CD14-positive monocyte (primary cell): ENCODE data around the gene UST. TPM values are rescaled to one million over a fixed set of nuclear protein-coding genes. Genes with fewer than 3 reads are reported as not detected.
"Not testable (repeated sequence)": the region's sequence is repeated elsewhere in the genome, so short reads cannot be mapped to it uniquely, and the experiment has no call there.

ENCODE experiments used
- DNase-seq, 3 donors: peaks; one replicate each; pipeline ENCODE4 v3.0.0-alpha.2; 2011 to 2022
- H2AFZ ChIP-seq: 2 replicates; pipeline ENCODE4 v1.6.0; 2012; ENCODE audit warnings: mild to moderate bottlenecking, low read depth, low read length, inconsistent platforms; ENCODE audit not compliant: insufficient read depth, poor library complexity, severe bottlenecking
- H3K27ac ChIP-seq, 2 donors: 1 replicate in 1 of 2; 2 replicates in 1 of 2; pipeline ENCODE4 v1.5.1; 2012 to 2013; ENCODE audit warnings: low read length in 2 of 2, control low read depth in 1 of 2, inconsistent platforms in 1 of 2, low read depth in 1 of 2, mild to moderate bottlenecking in 1 of 2
- H3K27me3 ChIP-seq, 2 donors: one replicate each; pipeline versions ENCODE4 v1.6.0 to v1.6.1; 2011 to 2013; ENCODE audit warnings: low read length in 2 of 2; ENCODE audit not compliant: control insufficient read depth in 2 of 2, insufficient read depth in 2 of 2
- H3K36me3 ChIP-seq, 2 donors: replicated peaks in 1 of 2; 1 replicate in 1 of 2; 2 replicates in 1 of 2; pipeline versions ENCODE4 v1.5.1 to v1.6.1; 2012 to 2013; ENCODE audit warnings: low read length in 2 of 2, control low read depth in 1 of 2, inconsistent platforms in 1 of 2, mild to moderate bottlenecking in 1 of 2; ENCODE audit not compliant: insufficient read depth in 2 of 2, control insufficient read depth in 1 of 2
- H3K4me1 ChIP-seq, 2 donors: 1 replicate in 1 of 2; 2 replicates in 1 of 2; pipeline versions ENCODE4 v1.5.1 to v1.6.1; 2012 to 2013; ENCODE audit warnings: low read length in 2 of 2, control low read depth in 1 of 2, inconsistent platforms in 1 of 2, mild to moderate bottlenecking in 1 of 2, moderate library complexity in 1 of 2; ENCODE audit not compliant: insufficient read depth in 2 of 2, control insufficient read depth in 1 of 2
- H3K4me2 ChIP-seq: replicated peaks from 2 replicates; pipeline ENCODE3; 2012; ENCODE audit warnings: low read length, moderate library complexity, mild to moderate bottlenecking; ENCODE audit not compliant: poor library complexity, severe bottlenecking; ENCODE audit errors: extremely low read depth
- H3K4me3 ChIP-seq, 3 experiments: fragments of 200-600 bp in 1 of 3; sonication (generic) in 1 of 3; replicated peaks in 1 of 3; 1 replicate in 2 of 3; 2 replicates in 1 of 3; pipeline ENCODE4 v1.5.1; 2011 to 2013; ENCODE audit warnings: low read length in 3 of 3, mild to moderate bottlenecking in 3 of 3, control low read depth in 2 of 3, low read depth in 2 of 3, inconsistent platforms in 1 of 3, moderate library complexity in 1 of 3
- H3K79me2 ChIP-seq: 2 replicates; pipeline ENCODE4 v1.6.0; 2012; ENCODE audit warnings: mild to moderate bottlenecking, control low read depth, inconsistent platforms, low read length, moderate library complexity; ENCODE audit not compliant: insufficient read depth
- H3K9ac ChIP-seq: 2 replicates; pipeline ENCODE4 v1.6.0; 2017; ENCODE audit warnings: low read length, mild to moderate bottlenecking; ENCODE audit not compliant: insufficient read depth, poor library complexity, severe bottlenecking
- H3K9me3 ChIP-seq, 2 donors: replicated peaks in 1 of 2; 1 replicate in 1 of 2; 2 replicates in 1 of 2; pipeline versions ENCODE4 v1.5.1 to v1.6.1; 2012 to 2013; ENCODE audit warnings: low read length in 2 of 2, control low read depth in 1 of 2; ENCODE audit not compliant: control insufficient read depth in 1 of 2, insufficient read depth in 1 of 2
- H4K20me1 ChIP-seq: 2 replicates; pipeline ENCODE4 v1.6.0; 2012; ENCODE audit warnings: mild to moderate bottlenecking, low read length, control low read depth, moderate library complexity; ENCODE audit not compliant: insufficient read depth
- H3K27ac Mint-ChIP-seq, 7 donors: one replicate each; pipeline ENCODE4 v1.8.0; 2020; ENCODE audit warnings: mild to moderate bottlenecking in 7 of 7, mixed read lengths in 7 of 7, moderate library complexity in 6 of 7, inconsistent platforms in 2 of 7
- H3K27me3 Mint-ChIP-seq, 3 donors: one replicate each; pipeline ENCODE4 v1.8.0; 2021 to 2022; ENCODE audit warnings: low read depth in 3 of 3, mild to moderate bottlenecking in 3 of 3, mixed read lengths in 3 of 3, moderate library complexity in 3 of 3, inconsistent platforms in 1 of 3
- H3K36me3 Mint-ChIP-seq, 2 donors: one replicate each; pipeline ENCODE4 v1.8.0; 2020; ENCODE audit warnings: mixed read lengths in 2 of 2, inconsistent platforms in 1 of 2, mild to moderate bottlenecking in 1 of 2
- H3K4me1 Mint-ChIP-seq: one replicate; pipeline ENCODE4 v1.8.0; 2020; ENCODE audit warnings: mild to moderate bottlenecking, mixed read lengths
- H3K4me3 Mint-ChIP-seq, 2 donors: one replicate each; pipeline ENCODE4 v1.8.0; 2020; ENCODE audit warnings: mild to moderate bottlenecking in 2 of 2, mixed read lengths in 2 of 2, moderate library complexity in 1 of 2
- H3K9me3 Mint-ChIP-seq, 7 donors: one replicate each; pipeline ENCODE4 v1.8.0; 2020 to 2022; ENCODE audit warnings: mixed read lengths in 7 of 7, mild to moderate bottlenecking in 6 of 7, moderate library complexity in 6 of 7, inconsistent platforms in 2 of 7
- CTCF ChIP-seq: fragments of 200-600 bp; IDR thresholded peaks from one replicate; pipeline ENCODE4 v1.8.0; 2022; ENCODE audit warnings: antibody characterized with exemption, mild to moderate bottlenecking
- WGBS: methylation state at CpG from one replicate; pipeline ENCODE4 v1.1.5; 2013; ENCODE audit warnings: missing lambda C conversion rate; ENCODE audit not compliant: insufficient coverage; 5-methylcytosine and 5-hydroxymethylcytosine counted together
- intact Hi-C, 2 donors: fragments of 100-400 bp; cut with micrococcal nuclease; formaldehyde crosslinking; loops; one replicate each; pipeline versions ENCODE4 v1.15.0 to v1.15.1; 2023
- polyA plus RNA-seq, 3 donors: library from polyadenylated mRNA; depleted of rRNA in 1 of 3; unstranded in 2 of 3; stranded (reverse) in 1 of 3; fragments of 300-500 nt in 2 of 3; fragments of >200 nt in 1 of 3; fragmentation: Illumina TruSeq in 2 of 3; gene quantifications; 1 replicate in 2 of 3; 2 replicates in 1 of 3; pipeline ENCODE4 v1.2.3, GENCODE V29; 2012 to 2021

The UST gene
- polyA plus RNA-seq, 3 donors: 0.33 to 0.53 (median 0.48) TPM

- Mint-ChIP-seq H3K36me3 (no peaks in the 10 kb centered on the region), H3K27ac (no peak overlapping the region), H3K9me3 (peaks cover 0 to 5% (median 0%) of the 10 kb centered on the region in 7 donors), H3K4me1 (peaks cover 11% of the 10 kb centered on the region), H3K4me3 (no peak overlapping the region), H3K27me3 (peaks cover 0 to 5% (median 2%) of the 10 kb centered on the region in 3 donors)
- H3K27me3 ChIP-seq: no peaks in the 10 kb centered on the region
- H2AFZ ChIP-seq: no peak overlapping the region
- TF ChIP-seq CTCF: no peak
- no peak overlapping the region for H3K4me2 ChIP-seq
- H4K20me1 ChIP-seq: no peaks in the 10 kb centered on the region
- H3K9ac ChIP-seq: no peak overlapping the region
- no peak for DNase-seq
- H3K36me3 ChIP-seq: no peaks in the 10 kb centered on the region
- no peak overlapping the region for H3K4me3 ChIP-seq
- WGBS: 93% methylated on average over 2 of the region's 7 CpGs
- H3K9me3 ChIP-seq: no peaks in the 10 kb centered on the region
- H3K27ac ChIP-seq: no peak overlapping the region
- intact Hi-C loops: no loop called here
- H3K79me2 ChIP-seq: no peaks in the 10 kb centered on the region
- H3K4me1 ChIP-seq: peaks cover 0 to 3% of the 10 kb centered on the region in 2 donors
Measured at GRCh38 chr6:148855744-148856143, 108.9 kb downstream of the UST start.

- H3K9me3 ChIP-seq: no peaks in the 10 kb centered on the region
- no peak for DNase-seq
- no peaks in the 10 kb centered on the region for H3K79me2 ChIP-seq
- Mint-ChIP-seq H3K36me3 (no peaks in the 10 kb centered on the region), H3K4me3 (no peak overlapping the region), H3K27me3 (peaks cover 0 to 2% (median 1%) of the 10 kb centered on the region in 3 donors), H3K9me3 (peaks cover 0 to 10% (median 2%) of the 10 kb centered on the region in 7 donors), H3K4me1 (peaks cover 11% of the 10 kb centered on the region), H3K27ac (no peak overlapping the region)
- H2AFZ ChIP-seq: no peak overlapping the region
- 80% methylated on average over 1 of the region's 3 CpGs for WGBS
- no peak for TF ChIP-seq CTCF
- no peak overlapping the region for H3K27ac ChIP-seq
- intact Hi-C loops: no loop called here
- H3K27me3 ChIP-seq: no peaks in the 10 kb centered on the region
- H3K4me3 ChIP-seq: no peak overlapping the region
- H3K4me1 ChIP-seq: peaks cover 0 to 3% of the 10 kb centered on the region in 2 donors
- H4K20me1 ChIP-seq: no peaks in the 10 kb centered on the region
- no peaks in the 10 kb centered on the region for H3K36me3 ChIP-seq
- no peak overlapping the region for H3K9ac ChIP-seq
- H3K4me2 ChIP-seq: no peak overlapping the region
Measured at GRCh38 chr6:148857798-148858390, 111.1 kb downstream of the UST start.

GRCh38 chr6:148864132-148864531, 117.3 kb downstream of the UST start:
- WGBS: 94% methylated on average over 14 of the region's 16 CpGs
- H3K36me3 Mint-ChIP-seq, H3K36me3 ChIP-seq, H3K4me1 Mint-ChIP-seq, H3K4me2 ChIP-seq, H3K9me3 Mint-ChIP-seq, H2AFZ ChIP-seq, H3K79me2 ChIP-seq, H3K27ac Mint-ChIP-seq, H3K4me3 ChIP-seq, H3K4me1 ChIP-seq, H4K20me1 ChIP-seq, H3K4me3 Mint-ChIP-seq, H3K27me3 ChIP-seq, H3K9ac ChIP-seq, DNase-seq, H3K27me3 Mint-ChIP-seq, H3K9me3 ChIP-seq, H3K27ac ChIP-seq, intact Hi-C loops: not testable (repeated sequence)
